ENCODE results near the gene HNRNPDL. TPM values are rescaled to one million over a fixed set of nuclear protein-coding genes. Genes with fewer than 3 reads are reported as not detected.

HNRNPDL gene
- polyA plus RNA-seq, 1 of the 3 experiments (the other 2 are of a cell fraction), result 210 TPM

DNA sequence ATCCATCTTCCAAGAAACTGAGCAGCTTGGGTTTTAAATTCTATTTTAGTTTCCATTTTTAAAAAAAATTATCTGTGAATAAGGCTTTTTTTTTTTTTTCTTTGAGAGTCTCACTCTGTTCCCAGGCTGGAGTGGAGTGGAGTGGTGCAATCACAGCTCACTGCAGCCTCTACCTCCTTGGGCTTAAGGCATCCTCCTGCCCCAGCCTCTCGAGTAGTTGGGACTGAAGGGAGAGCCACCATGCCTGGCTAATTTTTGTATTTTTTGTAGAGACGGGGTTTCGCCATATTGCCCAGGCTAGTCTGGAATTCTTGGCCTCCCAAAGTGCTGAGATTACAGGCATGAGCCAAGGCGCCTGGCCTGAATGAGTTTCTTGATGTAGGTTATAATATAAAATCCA, 1.6 kb upstream of the HNRNPDL start:
- H3K4me3 ChIP-seq (ENCODE audit: low read depth in 2 of 2, low read length in 1 of 2), result peak overlapping the region; percentile 96 to 99; a peak in 3 of 4 replicates
- no peak for TF ChIP-seq RFX5 (IDR thresholded peaks at IDR 0.05; ENCODE audit: low read length)
- no peak for TF ChIP-seq POLR2AphosphoS5 (IDR thresholded peaks at IDR 0.05; ENCODE audit: low read depth, low read length)
- TF ChIP-seq RXRA (IDR thresholded peaks at IDR 0.05; ENCODE audit: borderline replicate concordance, low read depth), result no peak
- no peak for TF ChIP-seq YY1 (IDR thresholded peaks at IDR 0.05; ENCODE audit: low read depth)
- TF ChIP-seq, protein P1, sequence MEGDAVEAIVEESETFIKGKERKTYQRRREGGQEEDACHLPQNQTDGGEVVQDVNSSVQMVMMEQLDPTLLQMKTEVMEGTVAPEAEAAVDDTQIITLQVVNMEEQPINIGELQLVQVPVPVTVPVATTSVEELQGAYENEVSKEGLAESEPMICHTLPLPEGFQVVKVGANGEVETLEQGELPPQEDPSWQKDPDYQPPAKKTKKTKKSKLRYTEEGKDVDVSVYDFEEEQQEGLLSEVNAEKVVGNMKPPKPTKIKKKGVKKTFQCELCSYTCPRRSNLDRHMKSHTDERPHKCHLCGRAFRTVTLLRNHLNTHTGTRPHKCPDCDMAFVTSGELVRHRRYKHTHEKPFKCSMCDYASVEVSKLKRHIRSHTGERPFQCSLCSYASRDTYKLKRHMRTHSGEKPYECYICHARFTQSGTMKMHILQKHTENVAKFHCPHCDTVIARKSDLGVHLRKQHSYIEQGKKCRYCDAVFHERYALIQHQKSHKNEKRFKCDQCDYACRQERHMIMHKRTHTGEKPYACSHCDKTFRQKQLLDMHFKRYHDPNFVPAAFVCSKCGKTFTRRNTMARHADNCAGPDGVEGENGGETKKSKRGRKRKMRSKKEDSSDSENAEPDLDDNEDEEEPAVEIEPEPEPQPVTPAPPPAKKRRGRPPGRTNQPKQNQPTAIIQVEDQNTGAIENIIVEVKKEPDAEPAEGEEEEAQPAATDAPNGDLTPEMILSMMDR (IDR thresholded peaks at IDR 0.05), result no peak
- TF ChIP-seq MAX (IDR thresholded peaks at IDR 0.05; ENCODE audit: low read depth), result no peak
- TF ChIP-seq JUND (IDR thresholded peaks at IDR 0.05), result no peak
- TF ChIP-seq USF1 (IDR thresholded peaks at IDR 0.05; ENCODE audit: borderline replicate concordance, low read depth), result no peak
- no peak for TF ChIP-seq CHD2 (IDR thresholded peaks at IDR 0.05; ENCODE audit: low read length, partially characterized antibody)
- no peak for TF ChIP-seq MEF2A (IDR thresholded peaks at IDR 0.05; ENCODE audit: borderline replicate concordance, low read depth)
- no peak for TF ChIP-seq TEAD4 (IDR thresholded peaks at IDR 0.05; ENCODE audit: borderline replicate concordance, insufficient read depth)
- TF ChIP-seq FOXM1 (IDR thresholded peaks at IDR 0.05; ENCODE audit: low read depth), result no peak
- no peak for TF ChIP-seq ZBTB33 (IDR thresholded peaks at IDR 0.05; ENCODE audit: borderline replicate concordance, low read depth)
- TF ChIP-seq FOSL2 (IDR thresholded peaks at IDR 0.05; ENCODE audit: borderline replicate concordance, low read depth), result no peak
- no peak for TF ChIP-seq FOXJ3 (CRISPR knock-in tag; IDR thresholded peaks at IDR 0.05)
- TF ChIP-seq SIN3A (IDR thresholded peaks at IDR 0.05; ENCODE audit: borderline replicate concordance, low read depth, low read length), result no peak
- no peak for TF ChIP-seq NFIC (IDR thresholded peaks at IDR 0.05; ENCODE audit: borderline replicate concordance)
- TF ChIP-seq EZH2phosphoT487 (IDR thresholded peaks at IDR 0.05; ENCODE audit: borderline replicate concordance, low read depth), result no peak
- no peak for TF ChIP-seq RAD21 (IDR thresholded peaks at IDR 0.05; ENCODE audit: low read length)
- no peak for TF ChIP-seq SMC3 (IDR thresholded peaks at IDR 0.05; ENCODE audit: low read depth, low read length)
- peak overlapping the region in 1 of 2 experiments; percentile 95; a peak in 1 of 4 replicates for H3K27ac ChIP-seq (ENCODE audit: low read depth in 2 of 2, low read length in 1 of 2)
- H3K79me2 ChIP-seq (ENCODE audit: insufficient read depth), result peaks cover 91% of the 10 kb centered on the region
- 85% methylated on average over 4 of the region's 4 CpGs for WGBS (ENCODE audit: low lambda C conversion rate)
- H3K9ac ChIP-seq, result peak overlapping the region; percentile 99; the same call in 1 of the 2 replicates
- H3K27me3 ChIP-seq (ENCODE audit: insufficient read depth), result no peaks in the 10 kb centered on the region
- POLR2A ChIA-PET, result interaction anchor here (0.9 kb wide), 1 partner anchor 8 kb away, joined by 3 read pairs; no protein-coding TSS in a partner anchor
- CTCF ChIA-PET, result interaction anchor here (0.6 to 1.4 kb wide), 4 partner anchors 18 to 421 kb away, joined by 3 to 7 read pairs (median 4); no protein-coding TSS in a partner anchor
- H2AFZ ChIP-seq (ENCODE audit: low read depth), result no peak overlapping the region
- H3K4me2 ChIP-seq, result peak overlapping the region; percentile 97
- peaks cover 3 to 11% of the 10 kb centered on the region in 2 experiments; a peak in 3 of 4 replicates for H3K4me1 ChIP-seq (ENCODE audit: control insufficient read depth in 1 of 2, insufficient read depth in 2 of 2, low read depth in 1 of 2, low read length in 1 of 2)
- no peaks in the 10 kb centered on the region for H3K9me3 ChIP-seq
- no peaks in the 10 kb centered on the region for H3K9me2 ChIP-seq
- peaks cover 2% of the 10 kb centered on the region for H3F3A ChIP-seq (replicated peaks; ENCODE audit: insufficient read depth)
- no peak for DNase-seq
- H4K20me1 ChIP-seq (ENCODE audit: insufficient read depth), result peaks cover 51% of the 10 kb centered on the region
- H3K36me3 ChIP-seq (replicated peaks in 1 of 2; ENCODE audit: control insufficient read depth in 1 of 2, insufficient read depth in 2 of 2, low read length in 1 of 2), result peaks cover 18 to 34% of the 10 kb centered on the region in 2 experiments

Measured in SK-N-SH (cell line).